GM19043 (cell line): Measurements from ENCODE around the gene CCDC158.
"Not testable (repeated sequence)": the region's sequence is repeated elsewhere in the genome, so short reads cannot be mapped to it uniquely, and the experiment has no call there.

Source experiments
- ATAC-seq: cut with Tn5 transposase; IDR thresholded peaks from one replicate; pipeline ENCODE4 v1.9.1; 2021; ENCODE audit warnings: low read depth; ENCODE audit not compliant: unreplicated experiment

CCDC158 gene

DNA sequence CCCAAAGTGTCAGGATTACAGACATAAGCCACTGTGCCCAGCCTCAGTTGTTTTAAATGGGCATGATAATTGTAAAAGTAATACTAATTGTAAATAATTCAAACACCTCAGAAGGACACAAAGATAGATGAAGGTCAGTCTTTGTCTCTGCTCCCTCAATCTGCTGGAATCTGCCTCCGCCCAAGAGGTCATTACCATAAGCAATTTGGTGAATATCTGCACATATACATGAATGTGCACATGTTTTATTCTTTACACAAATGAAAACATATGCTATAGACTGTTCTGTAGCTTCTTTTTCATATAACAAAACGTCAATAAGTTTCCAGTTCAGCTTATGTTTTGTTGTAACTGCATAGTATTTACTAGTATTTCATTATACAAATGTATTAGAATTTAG, 107.4 kb downstream of the CCDC158 start:
- ATAC-seq, result no peak

DNA sequence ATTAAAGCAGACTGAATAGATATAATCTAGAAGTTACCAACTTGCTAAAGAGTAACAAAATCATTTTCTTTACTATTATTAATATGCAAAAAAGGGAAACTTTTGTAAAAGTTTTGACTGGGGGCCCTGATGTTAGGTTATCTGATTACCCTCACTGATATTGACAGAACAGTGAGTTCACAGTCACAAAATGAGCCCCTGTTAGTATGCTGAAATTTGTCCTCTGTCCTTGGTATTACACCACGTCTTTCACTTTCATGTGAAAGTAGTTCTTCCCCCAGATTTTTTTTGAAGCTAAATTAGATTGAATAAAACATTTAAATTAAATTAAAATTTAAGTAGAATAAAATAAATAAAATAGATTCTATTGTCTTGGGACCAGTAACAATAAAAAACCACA, 108.5 kb downstream of the CCDC158 start:
- ATAC-seq, result no peak

DNA sequence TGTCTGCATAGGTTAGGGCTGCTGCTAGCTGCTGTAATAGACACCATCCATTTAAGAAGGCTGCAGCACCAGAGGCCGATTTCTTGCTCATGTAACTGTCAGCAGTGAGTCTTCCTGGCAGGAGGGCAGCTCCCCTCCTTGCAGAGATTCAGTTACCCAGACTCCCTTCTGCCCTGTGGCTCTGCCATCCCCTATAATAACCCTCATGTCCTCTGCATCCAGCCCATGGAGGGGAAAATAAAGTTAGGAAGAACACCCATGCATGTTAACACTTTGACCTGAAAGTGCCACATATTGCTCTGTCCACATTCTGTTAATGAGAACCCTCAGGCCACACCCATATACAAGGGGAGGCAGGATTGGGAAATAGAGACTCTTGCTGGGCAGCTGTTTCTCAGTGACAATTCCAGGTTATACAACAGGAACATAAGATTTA, 109.0 kb downstream of the CCDC158 start:
- no peak for ATAC-seq

DNA sequence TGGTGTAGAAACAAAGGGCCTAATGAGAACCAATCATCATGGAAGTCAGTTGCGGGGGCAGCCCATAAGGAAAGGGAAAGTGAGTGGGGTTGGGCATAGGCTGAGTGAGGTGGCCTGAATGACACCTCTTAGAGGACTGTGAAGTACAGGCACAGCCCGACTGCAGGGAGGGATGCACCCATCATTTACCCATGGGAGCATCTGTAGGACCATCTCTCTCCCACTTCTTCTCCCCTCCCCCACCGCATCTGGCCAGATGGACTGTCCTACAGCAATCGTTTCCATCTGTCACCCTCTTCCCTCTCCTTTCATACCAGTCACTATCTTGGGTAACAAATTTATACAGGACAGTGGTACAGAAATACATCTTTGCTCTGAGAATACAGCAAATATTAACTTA, 110.3 kb downstream of the CCDC158 start:
- no peak for ATAC-seq

DNA sequence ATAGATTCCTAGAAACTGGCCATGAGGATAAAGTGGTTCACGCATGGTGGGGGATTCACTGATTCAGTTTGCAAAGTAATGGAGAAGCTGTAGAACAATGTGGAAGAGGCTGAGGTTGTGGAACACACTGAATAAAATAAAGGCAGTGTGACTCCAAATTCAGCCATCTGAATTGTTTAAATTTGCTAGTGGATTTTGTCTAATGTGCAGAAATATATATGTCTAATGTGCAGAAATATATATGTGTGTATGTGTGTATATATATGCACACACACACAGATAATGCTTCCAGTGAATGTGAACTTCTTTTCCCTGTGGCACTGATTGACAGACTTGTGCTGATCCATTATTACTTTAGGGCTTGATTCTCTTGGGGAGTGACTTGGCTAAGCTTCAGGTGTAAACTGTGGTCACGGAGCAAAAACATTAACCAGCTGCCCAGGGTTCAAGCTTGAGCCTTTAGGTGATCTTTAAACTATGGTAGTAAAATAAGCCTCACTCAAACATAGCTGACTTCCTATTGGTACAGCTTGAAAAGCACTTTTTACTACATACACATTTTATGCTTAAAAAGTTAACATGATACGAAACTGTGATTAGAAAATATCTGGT, 110.9 kb downstream of the CCDC158 start:
- ATAC-seq, result no peak

DNA sequence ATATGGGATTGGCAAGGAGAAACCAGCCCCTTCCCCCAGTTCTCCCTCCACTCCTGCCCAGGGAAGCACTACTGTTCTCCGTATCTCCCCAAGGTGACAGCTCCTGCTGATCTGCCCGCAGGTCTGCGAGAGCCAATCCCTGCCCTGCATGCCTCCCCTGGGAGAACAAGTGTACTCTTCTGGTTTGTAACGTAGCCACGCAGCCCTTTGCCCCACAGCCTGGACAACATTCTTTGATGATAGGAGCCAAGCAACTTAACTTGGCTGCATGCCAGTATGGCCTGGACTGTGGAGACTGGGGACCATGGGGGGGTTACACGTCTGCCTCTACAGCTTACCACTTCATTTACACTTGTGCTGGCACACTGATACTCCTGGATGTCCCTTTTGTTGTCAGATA, 112.4 kb downstream of the CCDC158 start:
- ATAC-seq, result no peak

DNA sequence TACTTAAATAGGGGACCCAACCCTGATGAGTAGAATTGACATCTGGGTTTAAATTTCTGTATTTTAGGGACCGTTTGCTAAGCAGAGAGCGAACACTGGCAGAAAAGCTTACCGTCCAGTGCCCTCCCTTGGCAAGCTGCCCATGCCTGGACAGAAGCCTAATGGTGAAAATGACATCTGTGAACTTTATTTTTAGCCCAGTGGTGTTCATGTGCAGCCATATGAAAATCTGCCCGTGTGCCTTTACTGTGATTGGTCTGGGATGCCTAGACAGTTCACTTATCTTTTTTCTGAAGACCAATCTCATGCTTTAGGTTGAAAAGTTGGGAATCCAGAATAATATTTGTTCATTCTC, 113.3 kb downstream of the CCDC158 start:
- ATAC-seq, result no peak

DNA sequence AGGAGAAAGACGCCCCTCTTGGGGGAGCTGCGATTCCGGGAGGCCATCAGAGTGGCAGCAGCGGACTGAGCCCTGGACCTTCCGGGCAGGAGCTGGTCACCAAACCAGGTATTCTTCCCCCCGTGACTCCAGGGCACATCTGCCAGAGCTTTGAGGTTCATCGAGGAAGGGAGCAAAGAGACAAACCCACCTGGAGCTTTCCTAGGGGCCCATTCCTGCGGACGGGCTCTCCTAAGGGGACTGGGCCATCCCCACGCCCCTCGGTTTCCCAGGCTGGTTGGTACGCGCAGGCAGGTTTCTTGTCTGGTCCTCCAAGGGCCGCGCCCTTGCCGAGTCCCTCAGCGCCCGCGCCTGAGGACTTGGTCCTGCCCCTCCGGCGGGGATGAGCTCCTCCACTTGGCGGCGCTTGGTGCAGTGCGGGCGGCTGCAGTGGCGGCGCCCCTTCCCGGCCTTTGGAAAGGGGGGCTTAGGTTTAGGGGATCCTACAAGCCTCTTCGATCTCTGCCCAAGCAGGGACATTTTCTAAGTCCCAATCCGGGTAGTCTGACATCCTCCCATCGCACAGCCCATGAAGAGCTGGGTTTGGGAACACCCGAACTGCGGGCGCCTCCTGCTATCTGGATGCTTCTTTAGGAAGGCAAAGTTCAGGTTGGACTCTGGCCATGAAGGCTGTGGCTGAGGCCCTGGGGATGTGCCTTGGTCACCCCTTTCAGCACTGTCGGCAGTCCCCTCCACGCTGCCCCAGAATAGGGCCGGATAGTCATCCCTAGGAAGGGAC, 113.9 kb downstream of the CCDC158 start:
- no peak for ATAC-seq

DNA sequence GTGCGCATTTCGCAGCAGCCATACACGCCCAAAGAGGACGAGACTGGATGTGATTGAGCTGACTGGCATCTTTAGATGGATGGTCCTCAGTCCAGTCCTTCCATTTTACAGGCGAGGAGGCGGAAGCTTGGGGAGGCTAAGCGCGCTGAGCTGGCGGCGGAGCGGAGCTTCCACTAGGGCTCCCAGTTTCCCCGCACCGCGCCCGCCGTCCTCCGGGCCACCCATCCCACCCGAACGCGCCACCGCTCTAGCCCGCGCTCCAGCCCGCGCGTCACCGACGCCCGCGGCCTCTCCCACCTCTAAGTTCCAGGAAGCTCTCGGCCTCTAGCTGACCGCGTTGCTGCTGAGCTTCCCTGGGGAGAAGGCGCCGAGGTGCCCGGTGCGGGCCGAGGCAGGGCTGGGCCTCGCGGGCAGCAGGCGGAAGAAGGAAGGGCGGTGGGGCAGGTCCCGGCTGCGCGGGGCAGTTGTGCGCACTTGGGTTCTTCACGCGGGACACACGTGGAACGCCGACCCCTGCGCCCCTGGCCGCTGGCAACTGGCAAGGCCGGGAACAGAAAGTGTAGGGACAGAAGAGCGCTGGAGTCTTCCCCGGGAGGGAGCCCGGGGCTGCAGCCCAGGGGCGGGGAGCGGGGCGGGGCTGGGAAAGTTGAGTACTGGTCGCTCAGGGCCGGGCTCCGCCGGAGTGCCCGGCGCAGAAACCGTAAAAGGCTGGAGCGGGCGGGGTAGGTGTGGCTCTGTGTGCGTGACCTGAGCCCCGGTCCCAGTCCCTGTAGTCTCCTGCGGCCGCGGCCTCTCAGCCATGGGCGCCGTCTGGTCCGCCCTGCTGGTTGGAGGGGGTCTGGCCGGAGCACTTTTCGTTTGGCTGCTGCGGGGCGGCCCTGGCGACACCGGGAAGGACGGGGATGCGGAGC, 114.7 kb downstream of the CCDC158 start, which contains the start of gene STBD1:
STBD1 (plus strand) TSS at position 763 of the 911 bp plus-strand sequence; CDS start at position 800, 37 bp downstream.
- no peak for ATAC-seq

DNA sequence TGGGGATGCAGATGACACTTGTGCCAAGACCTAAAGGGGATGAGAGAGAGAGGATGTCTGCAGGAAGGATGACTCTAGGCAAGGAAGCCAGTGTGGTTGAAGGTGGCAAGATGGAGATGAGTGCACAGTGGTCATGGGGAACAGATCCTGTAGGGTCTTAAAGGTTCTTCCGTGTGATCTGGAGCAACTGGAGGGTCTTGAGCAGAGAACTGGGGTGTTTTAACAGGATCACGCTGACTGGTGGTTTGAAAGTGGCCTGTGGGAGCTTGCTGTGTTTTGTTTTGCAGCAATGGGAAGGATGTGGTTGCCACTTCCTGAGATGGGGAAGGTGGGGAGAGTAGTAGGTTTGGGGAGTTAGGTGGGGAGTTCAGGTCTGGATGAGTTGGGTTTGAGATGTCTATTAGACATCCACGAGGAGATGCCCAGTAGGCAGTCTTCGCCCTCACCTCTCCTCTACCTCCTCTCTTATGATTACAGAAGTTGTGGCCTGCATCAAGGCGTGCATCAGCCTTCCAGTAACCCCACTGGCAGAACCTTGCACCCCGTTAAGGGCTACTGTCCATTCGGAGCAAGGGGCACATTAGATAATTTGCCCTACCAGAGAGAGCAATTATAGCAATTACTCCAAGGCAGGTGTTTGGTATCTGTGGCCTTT, 115.8 kb downstream of the CCDC158 start:
- no peak for ATAC-seq

DNA sequence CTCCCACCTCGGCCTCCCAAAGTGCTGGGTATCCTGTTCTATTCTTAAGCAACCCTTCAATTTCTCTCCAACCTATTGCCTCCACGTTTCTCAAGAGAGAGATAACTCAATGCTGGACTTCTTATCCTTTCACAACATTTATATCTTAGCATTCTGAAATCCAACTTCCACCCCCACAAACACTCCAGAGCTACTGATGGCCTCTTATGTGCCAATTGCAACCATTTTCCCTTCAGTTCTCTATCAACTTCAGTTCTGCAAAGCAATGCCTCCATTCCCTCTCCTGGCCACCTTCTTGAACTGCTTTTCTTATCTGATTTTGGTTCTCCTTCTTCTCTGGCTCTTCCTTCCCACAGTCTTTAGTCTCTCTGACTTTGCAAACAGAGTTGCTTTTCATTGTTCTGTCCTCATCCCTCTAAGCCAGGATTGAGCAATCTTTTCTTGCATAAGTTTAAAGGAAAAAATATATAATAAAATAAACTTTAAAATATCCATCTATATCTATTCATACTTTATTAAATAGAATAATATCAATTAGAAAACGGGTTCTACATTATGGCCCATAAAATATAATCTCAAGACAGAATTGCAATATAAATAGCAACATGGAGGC, 118.0 kb downstream of the CCDC158 start:
- ATAC-seq, result no peak

DNA sequence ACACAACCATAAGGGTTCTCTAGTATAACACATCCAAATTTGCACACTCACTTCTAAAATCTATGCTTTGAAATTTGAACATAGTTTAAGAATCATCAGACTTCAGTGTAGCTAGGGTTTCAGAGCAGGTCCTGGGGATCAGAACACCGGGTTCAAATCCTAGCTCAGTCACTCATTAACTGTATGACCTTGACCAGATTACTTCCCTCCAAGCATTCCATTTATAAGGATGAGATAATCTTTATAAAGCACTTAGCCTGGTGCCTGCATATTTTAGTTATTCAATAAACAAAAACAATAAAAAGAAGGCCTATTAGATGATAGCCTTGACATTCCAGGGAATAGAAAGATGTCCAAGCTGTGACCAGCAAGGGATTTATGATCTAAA, 119.2 kb downstream of the CCDC158 start:
- no peak for ATAC-seq

DNA sequence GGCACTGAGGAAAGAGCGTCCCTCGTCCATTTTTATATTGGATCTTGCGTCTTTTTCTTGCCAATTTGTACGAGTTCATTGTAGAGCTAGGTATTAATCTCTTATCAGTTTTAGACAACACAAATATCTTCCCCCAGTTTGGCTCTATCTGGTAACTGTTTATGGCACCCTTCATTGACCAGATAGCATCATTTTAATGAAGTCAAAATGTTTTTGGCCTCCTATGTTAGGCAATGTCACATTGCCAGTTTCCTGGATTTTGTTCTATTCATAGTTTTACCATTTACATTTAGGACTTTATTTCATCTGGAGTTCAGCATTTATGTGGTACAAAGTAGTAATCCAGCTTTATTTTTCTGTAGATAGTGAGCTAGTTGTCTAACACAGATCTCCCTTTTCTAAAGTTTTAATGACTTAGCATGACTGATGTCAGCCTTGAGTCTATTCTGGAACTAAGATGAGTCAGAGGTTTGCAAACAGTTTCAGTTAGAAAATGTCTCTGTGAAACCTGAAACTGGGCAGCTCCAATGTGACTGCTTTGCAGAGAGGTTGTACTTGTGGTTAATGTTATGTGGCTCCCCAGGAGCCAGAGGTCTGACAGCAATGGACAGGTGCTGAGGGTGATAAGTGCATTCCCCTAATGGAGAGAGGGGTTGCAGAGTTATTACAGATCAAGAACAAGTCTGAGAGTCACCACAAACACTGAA, 119.7 kb downstream of the CCDC158 start:
- ATAC-seq, result peak; percentile 99

DNA sequence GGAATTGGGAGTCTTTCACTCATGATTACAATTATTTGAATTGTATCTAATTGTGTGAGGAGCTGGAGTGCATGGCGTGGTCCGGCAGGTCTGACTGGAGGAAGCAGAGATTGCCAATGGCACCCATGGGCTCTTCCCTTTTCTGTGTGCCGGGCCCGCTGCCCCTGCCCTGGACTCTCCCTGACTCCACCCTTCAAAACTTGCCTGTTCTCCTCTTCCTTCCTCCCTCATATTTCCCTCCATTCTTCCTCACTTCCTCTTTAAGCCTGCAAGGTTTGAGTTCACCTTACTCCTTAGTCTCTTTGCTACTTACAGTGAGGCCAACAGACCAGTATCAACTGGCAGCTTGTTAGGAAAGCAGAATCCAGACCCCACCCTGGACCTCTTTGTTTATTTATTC, 120.9 kb downstream of the CCDC158 start:
- ATAC-seq, result no peak

DNA sequence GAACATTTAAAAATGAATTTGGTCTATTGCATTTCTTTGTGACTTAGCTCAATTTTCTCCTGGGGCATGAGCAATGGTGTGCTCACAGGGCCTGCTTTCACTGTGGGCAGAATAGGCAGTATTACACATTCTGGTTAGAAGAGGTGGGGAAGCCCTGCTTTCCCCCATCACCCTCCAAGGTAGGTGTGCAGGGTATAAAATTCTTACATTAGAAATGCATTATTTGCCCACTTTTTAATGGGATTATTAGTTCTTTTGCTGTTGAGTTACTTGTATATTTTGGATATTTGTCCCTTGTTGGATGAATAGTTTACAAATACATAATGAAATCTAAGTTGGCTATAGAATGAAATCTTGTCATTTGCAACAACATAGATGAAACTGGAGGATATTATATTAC, 122.7 kb downstream of the CCDC158 start:
- no peak for ATAC-seq

DNA sequence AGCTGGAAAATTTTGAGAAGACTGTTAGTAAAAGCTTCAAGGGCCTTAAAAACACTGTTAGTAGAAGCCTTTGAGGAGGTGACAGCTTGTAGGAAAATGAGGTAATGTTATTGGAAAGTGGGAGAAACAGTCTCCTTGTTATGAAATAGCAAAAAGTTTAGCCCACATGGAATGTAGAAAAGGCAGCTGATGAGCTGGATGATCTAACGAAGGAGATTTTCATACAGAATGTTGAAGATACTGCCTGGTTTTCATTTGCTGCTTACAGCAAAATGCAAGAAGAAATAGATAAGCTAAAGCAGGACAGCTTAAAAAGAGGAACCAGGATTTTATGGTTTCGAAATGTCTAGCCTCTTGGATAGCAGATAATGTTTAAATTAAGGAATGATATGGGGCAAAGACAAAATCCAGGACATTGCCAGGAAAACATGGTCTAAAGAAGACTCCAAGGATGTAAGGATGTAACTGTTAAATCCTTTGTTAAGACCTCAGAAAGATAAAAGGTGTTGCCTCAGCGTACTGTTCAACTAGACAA, 124.6 kb downstream of the CCDC158 start:
- ATAC-seq, result no peak

DNA sequence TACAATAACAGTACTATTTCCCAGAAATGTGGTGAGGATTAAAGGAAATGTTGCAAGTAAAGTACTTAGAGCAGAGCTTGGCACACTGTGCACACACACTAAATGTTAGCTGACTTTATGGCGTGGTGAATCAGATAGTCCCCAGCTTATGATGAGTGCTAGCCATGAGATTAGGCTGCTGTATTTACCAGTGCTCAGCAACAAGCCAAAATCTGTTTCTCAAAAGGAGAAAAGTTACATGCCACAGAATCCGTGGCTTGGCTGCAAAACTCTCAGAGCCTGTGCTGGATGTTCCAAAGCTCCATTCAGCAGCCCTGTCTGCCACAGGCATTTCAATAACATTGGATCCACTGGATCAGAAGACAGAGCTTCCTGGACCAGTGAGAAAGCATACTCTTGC, 127.2 kb downstream of the CCDC158 start:
- no peak for ATAC-seq

DNA sequence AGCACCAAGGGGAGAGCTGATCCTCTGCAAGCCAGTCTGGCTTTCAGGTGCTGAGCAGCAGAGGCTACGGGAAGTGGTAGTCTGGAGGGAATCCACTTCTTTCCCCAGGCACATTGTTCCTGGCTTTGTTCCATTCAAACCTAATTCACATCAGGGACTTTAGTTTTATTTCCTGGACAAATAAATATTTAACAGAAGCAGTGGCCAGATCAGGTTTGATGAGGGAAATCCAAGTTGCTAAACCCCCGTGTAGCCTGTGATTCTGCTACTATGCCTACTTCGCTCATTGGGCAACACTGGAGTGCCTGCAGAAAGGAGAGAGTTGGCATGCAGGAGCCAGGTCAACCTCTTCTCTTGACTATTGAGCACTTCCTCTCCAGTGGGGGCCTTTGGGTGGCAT, 128.2 kb downstream of the CCDC158 start:
- no peak for ATAC-seq

DNA sequence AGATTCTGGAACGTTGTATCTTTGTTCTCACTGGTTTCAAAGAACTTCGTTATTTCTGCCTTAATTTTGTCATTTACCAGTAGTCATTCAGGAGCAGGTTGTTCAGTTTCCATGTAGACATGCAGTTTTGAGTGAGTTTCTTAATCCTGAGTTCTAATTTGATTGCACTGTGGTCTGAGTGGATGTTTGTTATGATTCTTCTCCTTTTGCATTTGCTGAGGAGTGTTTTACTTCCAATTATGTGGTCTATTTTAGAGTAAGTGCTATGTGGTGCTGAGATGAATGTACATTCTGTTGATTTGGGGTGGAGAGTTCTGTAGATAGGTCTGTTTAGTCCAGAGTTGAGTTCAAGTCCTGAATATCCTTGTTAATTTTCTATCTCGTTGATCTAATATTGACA, 133.1 kb downstream of the CCDC158 start:
- not testable (repeated sequence) for ATAC-seq
